GM23338 (cell line): ENCODE data around the gene HAT1. TPM values are rescaled to one million over a fixed set of nuclear protein-coding genes. Genes with fewer than 3 reads are reported as not detected.

Experiments
- ATAC-seq: fragments of 200-7000 bp; cut with Tn5 transposase; 3 replicates; pipeline ENCODE4 v1.9.1; 2020
- DNase-seq: peaks from one replicate; pipeline ENCODE4 v3.0.0-alpha.2; 2015; ENCODE audit warnings: low spot score
- H2AFZ ChIP-seq: fragments of 200-600 bp; sonication (generic); 2 replicates; pipeline ENCODE4 v1.8.0; 2016; ENCODE audit warnings: antibody characterized with exemption, mild to moderate bottlenecking, moderate library complexity
- H3F3A ChIP-seq: fragments of 200-600 bp; sonication (generic); replicated peaks from 2 replicates; pipeline ENCODE4 v1.8.0; 2017; ENCODE audit warnings: antibody characterized with exemption, mixed run types, low read depth
- H3K27ac ChIP-seq: fragments of 200-600 bp; sonication (generic); 2 replicates; pipeline ENCODE4 v1.6.1; 2016; ENCODE audit warnings: low read depth
- H3K27me3 ChIP-seq: fragments of 200-600 bp; sonication (generic); 2 replicates; pipeline ENCODE4 v1.8.0; 2016; ENCODE audit warnings: mild to moderate bottlenecking, mixed run types, moderate library complexity; ENCODE audit not compliant: insufficient read depth
- H3K36me3 ChIP-seq: fragments of 200-600 bp; sonication (generic); 2 replicates; pipeline ENCODE4 v1.8.0; 2016; ENCODE audit warnings: mild to moderate bottlenecking; ENCODE audit not compliant: insufficient read depth
- H3K4me1 ChIP-seq: fragments of 200-600 bp; sonication (generic); 2 replicates; pipeline ENCODE4 v1.8.0; 2016; ENCODE audit warnings: mild to moderate bottlenecking, moderate library complexity; ENCODE audit not compliant: insufficient read depth
- H3K4me2 ChIP-seq: fragments of 200-600 bp; sonication (generic); 2 replicates; pipeline ENCODE4 v1.7.1; 2017; ENCODE audit warnings: mixed run types
- H3K4me3 ChIP-seq: fragments of 200-600 bp; sonication (generic); 2 replicates; pipeline ENCODE4 v1.6.1; 2016; ENCODE audit warnings: mixed run types
- H3K79me2 ChIP-seq: fragments of 200-600 bp; sonication (generic); replicated peaks from 2 replicates; pipeline ENCODE4 v1.8.0; 2017; ENCODE audit warnings: mild to moderate bottlenecking; ENCODE audit not compliant: insufficient read depth
- H3K9me2 ChIP-seq: fragments of 200-600 bp; sonication (generic); 2 replicates; pipeline ENCODE4 v1.8.0; 2017; ENCODE audit not compliant: insufficient read depth
- H4K20me1 ChIP-seq: fragments of 200-600 bp; sonication (generic); replicated peaks from 2 replicates; pipeline ENCODE4 v1.8.0; 2017; ENCODE audit warnings: mild to moderate bottlenecking; ENCODE audit not compliant: insufficient read depth
- H3K27ac Mint-ChIP-seq: 2 replicates; pipeline ENCODE4 v1.8.0; 2020; ENCODE audit warnings: inconsistent platforms, mild to moderate bottlenecking, moderate library complexity, mixed read lengths
- H3K27me3 Mint-ChIP-seq: 3 replicates; pipeline ENCODE4 v1.8.0; 2022; ENCODE audit warnings: low read depth, mild to moderate bottlenecking, moderate library complexity, mixed read lengths, inconsistent platforms; ENCODE audit not compliant: insufficient read depth, poor library complexity
- H3K36me3 Mint-ChIP-seq: 3 replicates; pipeline ENCODE4 v1.8.0; 2021; ENCODE audit warnings: low read depth, mild to moderate bottlenecking, inconsistent platforms, moderate library complexity, mixed read lengths
- H3K4me1 Mint-ChIP-seq: 3 replicates; pipeline ENCODE4 v1.8.0; 2020; ENCODE audit warnings: mild to moderate bottlenecking, inconsistent platforms, mixed read lengths
- H3K4me3 Mint-ChIP-seq: 3 replicates; pipeline ENCODE4 v1.8.0; 2021; ENCODE audit warnings: moderate library complexity, mild to moderate bottlenecking, inconsistent platforms, mixed read lengths
- H3K9me3 Mint-ChIP-seq: 3 replicates; pipeline ENCODE4 v1.8.0; 2020; ENCODE audit warnings: moderate library complexity, mild to moderate bottlenecking, inconsistent platforms, mixed read lengths
- ETS1 ChIP-seq: IDR thresholded peaks from 2 replicates; pipeline ENCODE4 v1.6.1; 2016; ENCODE audit warnings: antibody characterized with exemption
- JUNB ChIP-seq: IDR thresholded peaks from one replicate; pipeline ENCODE4 v1.6.1; 2016; ENCODE audit warnings: antibody characterized with exemption; ENCODE audit not compliant: unreplicated experiment
- polyA plus RNA-seq: library from polyadenylated mRNA; unstranded; fragments of >200 nt; fragmentation: Nextera tagmentation; extraction: Ambion mirVana; gene quantifications from 2 replicates; pipeline ENCODE4 v1.2.1, GENCODE V29; 2016
- total RNA-seq: library from RNA; depleted of rRNA; stranded (reverse); fragments of >200 nt; shearing (Covaris generic); gene quantifications from 2 replicates; pipeline ENCODE4 v1.2.3, GENCODE V29; 2014
- TF ChIP-seq, protein P1 (sequence below): fragments of 250-450 bp; sonication (Bioruptor Pico); IDR thresholded peaks from 2 replicates; pipeline ENCODE4 v1.5.0; 2020; ENCODE audit warnings: mild to moderate bottlenecking, moderate library complexity
- TF ChIP-seq, protein P2 (sequence below): IDR thresholded peaks from one replicate; pipeline ENCODE4 v1.6.1; 2018; ENCODE audit warnings: antibody characterized with exemption; ENCODE audit not compliant: unreplicated experiment

Gene HAT1
- total and polyA plus RNA-seq, 2 experiments from 2014 or later: 67.2 to 67.5 TPM

GRCh38 chr2:171963198-171963597 lies 40.9 kb downstream of the HAT1 start:
- peaks cover 7% of the 10 kb centered on the region; the same call in 1 of the 2 replicates for H3K79me2 ChIP-seq
- no peaks in the 10 kb centered on the region for H3K4me1 ChIP-seq
- TF ChIP-seq JUNB (no peak), ETS1 (no peak)
- TF ChIP-seq, protein P1, sequence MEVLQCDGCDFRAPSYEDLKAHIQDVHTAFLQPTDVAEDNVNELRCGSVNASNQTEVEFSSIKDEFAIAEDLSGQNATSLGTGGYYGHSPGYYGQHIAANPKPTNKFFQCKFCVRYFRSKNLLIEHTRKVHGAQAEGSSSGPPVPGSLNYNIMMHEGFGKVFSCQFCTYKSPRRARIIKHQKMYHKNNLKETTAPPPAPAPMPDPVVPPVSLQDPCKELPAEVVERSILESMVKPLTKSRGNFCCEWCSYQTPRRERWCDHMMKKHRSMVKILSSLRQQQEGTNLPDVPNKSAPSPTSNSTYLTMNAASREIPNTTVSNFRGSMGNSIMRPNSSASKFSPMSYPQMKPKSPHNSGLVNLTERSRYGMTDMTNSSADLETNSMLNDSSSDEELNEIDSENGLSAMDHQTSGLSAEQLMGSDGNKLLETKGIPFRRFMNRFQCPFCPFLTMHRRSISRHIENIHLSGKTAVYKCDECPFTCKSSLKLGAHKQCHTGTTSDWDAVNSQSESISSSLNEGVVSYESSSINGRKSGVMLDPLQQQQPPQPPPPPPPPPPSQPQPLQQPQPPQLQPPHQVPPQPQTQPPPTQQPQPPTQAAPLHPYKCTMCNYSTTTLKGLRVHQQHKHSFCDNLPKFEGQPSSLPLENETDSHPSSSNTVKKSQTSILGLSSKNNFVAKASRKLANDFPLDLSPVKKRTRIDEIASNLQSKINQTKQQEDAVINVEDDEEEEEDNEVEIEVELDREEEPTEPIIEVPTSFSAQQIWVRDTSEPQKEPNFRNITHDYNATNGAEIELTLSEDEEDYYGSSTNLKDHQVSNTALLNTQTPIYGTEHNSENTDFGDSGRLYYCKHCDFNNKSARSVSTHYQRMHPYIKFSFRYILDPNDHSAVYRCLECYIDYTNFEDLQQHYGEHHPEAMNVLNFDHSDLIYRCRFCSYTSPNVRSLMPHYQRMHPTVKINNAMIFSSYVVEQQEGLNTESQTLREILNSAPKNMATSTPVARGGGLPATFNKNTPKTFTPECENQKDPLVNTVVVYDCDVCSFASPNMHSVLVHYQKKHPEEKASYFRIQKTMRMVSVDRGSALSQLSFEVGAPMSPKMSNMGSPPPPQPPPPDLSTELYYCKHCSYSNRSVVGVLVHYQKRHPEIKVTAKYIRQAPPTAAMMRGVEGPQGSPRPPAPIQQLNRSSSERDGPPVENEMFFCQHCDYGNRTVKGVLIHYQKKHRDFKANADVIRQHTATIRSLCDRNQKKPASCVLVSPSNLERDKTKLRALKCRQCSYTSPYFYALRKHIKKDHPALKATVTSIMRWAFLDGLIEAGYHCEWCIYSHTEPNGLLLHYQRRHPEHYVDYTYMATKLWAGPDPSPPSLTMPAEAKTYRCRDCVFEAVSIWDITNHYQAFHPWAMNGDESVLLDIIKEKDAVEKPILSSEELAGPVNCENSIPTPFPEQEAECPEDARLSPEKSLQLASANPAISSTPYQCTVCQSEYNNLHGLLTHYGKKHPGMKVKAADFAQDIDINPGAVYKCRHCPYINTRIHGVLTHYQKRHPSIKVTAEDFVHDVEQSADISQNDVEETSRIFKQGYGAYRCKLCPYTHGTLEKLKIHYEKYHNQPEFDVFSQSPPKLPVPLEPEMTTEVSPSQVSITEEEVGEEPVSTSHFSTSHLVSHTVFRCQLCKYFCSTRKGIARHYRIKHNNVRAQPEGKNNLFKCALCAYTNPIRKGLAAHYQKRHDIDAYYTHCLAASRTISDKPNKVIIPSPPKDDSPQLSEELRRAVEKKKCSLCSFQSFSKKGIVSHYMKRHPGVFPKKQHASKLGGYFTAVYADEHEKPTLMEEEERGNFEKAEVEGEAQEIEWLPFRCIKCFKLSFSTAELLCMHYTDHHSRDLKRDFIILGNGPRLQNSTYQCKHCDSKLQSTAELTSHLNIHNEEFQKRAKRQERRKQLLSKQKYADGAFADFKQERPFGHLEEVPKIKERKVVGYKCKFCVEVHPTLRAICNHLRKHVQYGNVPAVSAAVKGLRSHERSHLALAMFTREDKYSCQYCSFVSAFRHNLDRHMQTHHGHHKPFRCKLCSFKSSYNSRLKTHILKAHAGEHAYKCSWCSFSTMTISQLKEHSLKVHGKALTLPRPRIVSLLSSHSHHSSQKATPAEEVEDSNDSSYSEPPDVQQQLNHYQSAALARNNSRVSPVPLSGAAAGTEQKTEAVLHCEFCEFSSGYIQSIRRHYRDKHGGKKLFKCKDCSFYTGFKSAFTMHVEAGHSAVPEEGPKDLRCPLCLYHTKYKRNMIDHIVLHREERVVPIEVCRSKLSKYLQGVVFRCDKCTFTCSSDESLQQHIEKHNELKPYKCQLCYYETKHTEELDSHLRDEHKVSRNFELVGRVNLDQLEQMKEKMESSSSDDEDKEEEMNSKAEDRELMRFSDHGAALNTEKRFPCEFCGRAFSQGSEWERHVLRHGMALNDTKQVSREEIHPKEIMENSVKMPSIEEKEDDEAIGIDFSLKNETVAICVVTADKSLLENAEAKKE (CRISPR knock-in tag): no peak
- no peaks in the 10 kb centered on the region for H3K27me3 ChIP-seq
- H3K27me3 Mint-ChIP-seq: peaks cover 3% of the 10 kb centered on the region
- peaks cover 15% of the 10 kb centered on the region; the same call in 2 of the 3 replicates for H3K36me3 Mint-ChIP-seq
- no peaks in the 10 kb centered on the region for H3K4me1 Mint-ChIP-seq
- no peaks in the 10 kb centered on the region for H3K9me2 ChIP-seq
- no peak overlapping the region for H3K4me3 Mint-ChIP-seq
- H3K36me3 ChIP-seq: 0 out of 2 replicates have a peak, but pooled peaks cover 12% of the 10 kb centered on the region
- DNase-seq (no peak), ATAC-seq (no peak)
- no peak overlapping the region for H3K27ac ChIP-seq
- H3K4me2 ChIP-seq: no peak overlapping the region
- H3K9me3 Mint-ChIP-seq: no peaks in the 10 kb centered on the region
- no peak overlapping the region for H3K27ac Mint-ChIP-seq
- H3K4me3 ChIP-seq: no peak overlapping the region
- no peaks in the 10 kb centered on the region for H3F3A ChIP-seq
- H2AFZ ChIP-seq: no peak overlapping the region
- H4K20me1 ChIP-seq: peaks cover 14% of the 10 kb centered on the region; the same call in 1 of the 2 replicates

DNA sequence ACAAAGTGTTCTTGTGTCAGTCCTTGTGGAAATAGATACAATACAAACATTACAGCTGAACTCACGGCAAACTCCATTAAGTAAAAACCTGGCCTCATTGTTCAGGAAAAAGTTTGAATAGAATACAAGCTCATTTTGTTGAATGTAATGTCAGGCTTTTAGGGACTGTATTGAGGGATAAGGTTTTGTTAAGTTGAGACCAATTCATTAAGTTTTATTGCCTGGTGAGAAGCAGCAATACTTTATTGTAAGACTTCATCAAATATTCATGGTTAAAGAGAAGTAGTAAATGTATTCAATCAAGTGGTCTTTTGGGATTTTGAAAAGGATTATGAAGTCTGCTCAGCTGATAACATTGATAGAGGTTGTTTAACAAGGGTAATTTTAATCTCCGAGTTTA lies 42.0 kb downstream of the HAT1 start:
- Mint-ChIP-seq H3K27ac (no peak overlapping the region), H3K9me3 (no peaks in the 10 kb centered on the region), H3K4me3 (no peak overlapping the region), H3K36me3 (peaks cover 18% of the 10 kb centered on the region; the same call in 2 of the 3 replicates), H3K4me1 (no peaks in the 10 kb centered on the region), H3K27me3 (peaks cover 3% of the 10 kb centered on the region)
- no peaks in the 10 kb centered on the region for H3K27me3 ChIP-seq
- H3K4me1 ChIP-seq: no peaks in the 10 kb centered on the region
- no peak for ATAC-seq
- peaks cover 14% of the 10 kb centered on the region; the same call in 1 of the 2 replicates for H4K20me1 ChIP-seq
- 0 out of 2 replicates have a peak, but pooled peaks cover 4% of the 10 kb centered on the region for H3K79me2 ChIP-seq
- H3K9me2 ChIP-seq: no peaks in the 10 kb centered on the region
- H2AFZ ChIP-seq: no peak overlapping the region
- DNase-seq: no peak
- H3K4me3 ChIP-seq: no peak overlapping the region
- H3K4me2 ChIP-seq: no peak overlapping the region
- H3F3A ChIP-seq: no peaks in the 10 kb centered on the region
- 0 out of 2 replicates have a peak, but pooled peaks cover 12% of the 10 kb centered on the region for H3K36me3 ChIP-seq
- H3K27ac ChIP-seq: no peak overlapping the region
- no peak for TF ChIP-seq ETS1
- TF ChIP-seq, protein P2, sequence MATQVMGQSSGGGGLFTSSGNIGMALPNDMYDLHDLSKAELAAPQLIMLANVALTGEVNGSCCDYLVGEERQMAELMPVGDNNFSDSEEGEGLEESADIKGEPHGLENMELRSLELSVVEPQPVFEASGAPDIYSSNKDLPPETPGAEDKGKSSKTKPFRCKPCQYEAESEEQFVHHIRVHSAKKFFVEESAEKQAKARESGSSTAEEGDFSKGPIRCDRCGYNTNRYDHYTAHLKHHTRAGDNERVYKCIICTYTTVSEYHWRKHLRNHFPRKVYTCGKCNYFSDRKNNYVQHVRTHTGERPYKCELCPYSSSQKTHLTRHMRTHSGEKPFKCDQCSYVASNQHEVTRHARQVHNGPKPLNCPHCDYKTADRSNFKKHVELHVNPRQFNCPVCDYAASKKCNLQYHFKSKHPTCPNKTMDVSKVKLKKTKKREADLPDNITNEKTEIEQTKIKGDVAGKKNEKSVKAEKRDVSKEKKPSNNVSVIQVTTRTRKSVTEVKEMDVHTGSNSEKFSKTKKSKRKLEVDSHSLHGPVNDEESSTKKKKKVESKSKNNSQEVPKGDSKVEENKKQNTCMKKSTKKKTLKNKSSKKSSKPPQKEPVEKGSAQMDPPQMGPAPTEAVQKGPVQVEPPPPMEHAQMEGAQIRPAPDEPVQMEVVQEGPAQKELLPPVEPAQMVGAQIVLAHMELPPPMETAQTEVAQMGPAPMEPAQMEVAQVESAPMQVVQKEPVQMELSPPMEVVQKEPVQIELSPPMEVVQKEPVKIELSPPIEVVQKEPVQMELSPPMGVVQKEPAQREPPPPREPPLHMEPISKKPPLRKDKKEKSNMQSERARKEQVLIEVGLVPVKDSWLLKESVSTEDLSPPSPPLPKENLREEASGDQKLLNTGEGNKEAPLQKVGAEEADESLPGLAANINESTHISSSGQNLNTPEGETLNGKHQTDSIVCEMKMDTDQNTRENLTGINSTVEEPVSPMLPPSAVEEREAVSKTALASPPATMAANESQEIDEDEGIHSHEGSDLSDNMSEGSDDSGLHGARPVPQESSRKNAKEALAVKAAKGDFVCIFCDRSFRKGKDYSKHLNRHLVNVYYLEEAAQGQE: no peak
- no peak for TF ChIP-seq JUNB
